HepG2 (cell line): Measurements from ENCODE around the gene TMEM129.

Source experiments
- CHD4 ChIP-seq: fragments of 200-600 bp; sonication (generic); IDR thresholded peaks from 2 replicates; pipeline ENCODE4 v1.7.0; 2017; ENCODE audit warnings: mild to moderate bottlenecking, low read length, borderline replicate concordance
- FOSL1 ChIP-seq: sonication (generic); formaldehyde crosslinking; IDR thresholded peaks from 2 replicates; pipeline ENCODE4 v1.9.0; 2021; ENCODE audit warnings: missing genetic modification reagents, borderline replicate concordance
- NFYC ChIP-seq: IDR thresholded peaks from 2 replicates; pipeline ENCODE4 v1.6.1; 2016; ENCODE audit warnings: missing genetic modification reagents, missing compliant biosample characterization
- THAP11 ChIP-seq: IDR thresholded peaks from 2 replicates; pipeline ENCODE4 v1.6.1; 2016; ENCODE audit warnings: missing biosample characterization, missing genetic modification reagents
- ZNF644 ChIP-seq: IDR thresholded peaks from 2 replicates; pipeline ENCODE4 v1.6.1; 2016; ENCODE audit warnings: low read depth
- ZNF766 ChIP-seq: sonication (generic); formaldehyde crosslinking; IDR thresholded peaks from 2 replicates; pipeline ENCODE4 v1.5.0; 2020; ENCODE audit warnings: missing genetic modification reagents, borderline replicate concordance
- TF ChIP-seq, protein P1 (sequence below): sonication (generic); formaldehyde crosslinking; IDR thresholded peaks from 2 replicates; pipeline ENCODE4 v1.4.0; 2020; ENCODE audit warnings: missing genetic modification reagents, borderline replicate concordance
- TF ChIP-seq, protein P2 (sequence below): sonication (generic); formaldehyde crosslinking; IDR thresholded peaks from 2 replicates; pipeline ENCODE4 v1.4.0; 2020; ENCODE audit warnings: missing genetic modification reagents
- TF ChIP-seq, protein P3 (sequence below): sonication (generic); formaldehyde crosslinking; IDR thresholded peaks from 2 replicates; pipeline ENCODE4 v1.5.0; 2020; ENCODE audit warnings: mild to moderate bottlenecking, missing genetic modification reagents, moderate library complexity
- TF ChIP-seq, protein P4 (sequence below): sonication (generic); formaldehyde crosslinking; IDR thresholded peaks from 2 replicates; pipeline ENCODE4 v1.5.1; 2020; ENCODE audit warnings: missing genetic modification reagents, mild to moderate bottlenecking, borderline replicate concordance

DNA sequence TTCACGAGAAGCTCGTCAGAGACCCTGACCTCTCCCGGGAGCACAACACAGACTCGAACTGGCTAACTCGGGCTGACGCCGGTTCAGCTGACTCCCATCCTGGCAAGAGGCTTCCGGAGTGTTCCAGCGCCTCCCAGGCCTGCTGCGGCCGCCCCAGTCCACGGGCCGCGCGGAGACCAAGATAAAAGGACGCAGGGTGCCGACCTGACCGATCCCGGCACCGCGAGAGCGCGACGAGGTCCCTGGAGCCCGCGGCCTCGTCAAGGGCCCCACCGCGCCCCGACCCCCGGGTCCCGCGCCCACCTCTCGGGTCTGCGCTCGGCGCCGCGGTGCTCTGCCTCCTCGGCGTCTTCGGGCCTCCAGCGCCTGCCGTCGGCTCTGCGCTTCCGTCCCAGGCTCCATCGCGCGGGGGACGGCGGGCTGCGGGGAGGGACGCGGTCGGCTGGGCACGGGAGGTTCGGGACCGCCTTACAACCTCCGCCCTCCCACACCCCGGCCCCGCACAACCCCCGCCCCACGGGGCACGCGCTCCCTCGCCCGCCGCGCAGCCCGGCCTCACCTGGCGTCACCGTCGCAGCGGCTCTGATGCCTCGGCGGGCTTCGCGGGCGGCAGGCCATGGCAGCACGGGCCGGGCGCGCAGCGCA lies 9.4 kb downstream of the TMEM129 start:
- TF ChIP-seq CHD4 (no peak), ZNF644 (CRISPR knock-in tag) (no peak), FOSL1 (CRISPR knock-in tag) (no peak), ZNF766 (CRISPR knock-in tag) (no peak), NFYC (CRISPR knock-in tag) (no peak), THAP11 (CRISPR knock-in tag) (no peak)
- TF ChIP-seq, protein P1, sequence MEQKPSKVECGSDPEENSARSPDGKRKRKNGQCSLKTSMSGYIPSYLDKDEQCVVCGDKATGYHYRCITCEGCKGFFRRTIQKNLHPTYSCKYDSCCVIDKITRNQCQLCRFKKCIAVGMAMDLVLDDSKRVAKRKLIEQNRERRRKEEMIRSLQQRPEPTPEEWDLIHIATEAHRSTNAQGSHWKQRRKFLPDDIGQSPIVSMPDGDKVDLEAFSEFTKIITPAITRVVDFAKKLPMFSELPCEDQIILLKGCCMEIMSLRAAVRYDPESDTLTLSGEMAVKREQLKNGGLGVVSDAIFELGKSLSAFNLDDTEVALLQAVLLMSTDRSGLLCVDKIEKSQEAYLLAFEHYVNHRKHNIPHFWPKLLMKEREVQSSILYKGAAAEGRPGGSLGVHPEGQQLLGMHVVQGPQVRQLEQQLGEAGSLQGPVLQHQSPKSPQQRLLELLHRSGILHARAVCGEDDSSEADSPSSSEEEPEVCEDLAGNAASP (CRISPR knock-in tag), result no peak
- TF ChIP-seq, protein P2, sequence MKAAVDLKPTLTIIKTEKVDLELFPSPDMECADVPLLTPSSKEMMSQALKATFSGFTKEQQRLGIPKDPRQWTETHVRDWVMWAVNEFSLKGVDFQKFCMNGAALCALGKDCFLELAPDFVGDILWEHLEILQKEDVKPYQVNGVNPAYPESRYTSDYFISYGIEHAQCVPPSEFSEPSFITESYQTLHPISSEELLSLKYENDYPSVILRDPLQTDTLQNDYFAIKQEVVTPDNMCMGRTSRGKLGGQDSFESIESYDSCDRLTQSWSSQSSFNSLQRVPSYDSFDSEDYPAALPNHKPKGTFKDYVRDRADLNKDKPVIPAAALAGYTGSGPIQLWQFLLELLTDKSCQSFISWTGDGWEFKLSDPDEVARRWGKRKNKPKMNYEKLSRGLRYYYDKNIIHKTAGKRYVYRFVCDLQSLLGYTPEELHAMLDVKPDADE (CRISPR knock-in tag), result no peak
- TF ChIP-seq, protein P3, sequence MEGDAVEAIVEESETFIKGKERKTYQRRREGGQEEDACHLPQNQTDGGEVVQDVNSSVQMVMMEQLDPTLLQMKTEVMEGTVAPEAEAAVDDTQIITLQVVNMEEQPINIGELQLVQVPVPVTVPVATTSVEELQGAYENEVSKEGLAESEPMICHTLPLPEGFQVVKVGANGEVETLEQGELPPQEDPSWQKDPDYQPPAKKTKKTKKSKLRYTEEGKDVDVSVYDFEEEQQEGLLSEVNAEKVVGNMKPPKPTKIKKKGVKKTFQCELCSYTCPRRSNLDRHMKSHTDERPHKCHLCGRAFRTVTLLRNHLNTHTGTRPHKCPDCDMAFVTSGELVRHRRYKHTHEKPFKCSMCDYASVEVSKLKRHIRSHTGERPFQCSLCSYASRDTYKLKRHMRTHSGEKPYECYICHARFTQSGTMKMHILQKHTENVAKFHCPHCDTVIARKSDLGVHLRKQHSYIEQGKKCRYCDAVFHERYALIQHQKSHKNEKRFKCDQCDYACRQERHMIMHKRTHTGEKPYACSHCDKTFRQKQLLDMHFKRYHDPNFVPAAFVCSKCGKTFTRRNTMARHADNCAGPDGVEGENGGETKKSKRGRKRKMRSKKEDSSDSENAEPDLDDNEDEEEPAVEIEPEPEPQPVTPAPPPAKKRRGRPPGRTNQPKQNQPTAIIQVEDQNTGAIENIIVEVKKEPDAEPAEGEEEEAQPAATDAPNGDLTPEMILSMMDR (CRISPR knock-in tag), result no peak
- TF ChIP-seq, protein P4, sequence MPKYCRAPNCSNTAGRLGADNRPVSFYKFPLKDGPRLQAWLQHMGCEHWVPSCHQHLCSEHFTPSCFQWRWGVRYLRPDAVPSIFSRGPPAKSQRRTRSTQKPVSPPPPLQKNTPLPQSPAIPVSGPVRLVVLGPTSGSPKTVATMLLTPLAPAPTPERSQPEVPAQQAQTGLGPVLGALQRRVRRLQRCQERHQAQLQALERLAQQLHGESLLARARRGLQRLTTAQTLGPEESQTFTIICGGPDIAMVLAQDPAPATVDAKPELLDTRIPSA (CRISPR knock-in tag), result peak; percentile 46; the same call in 1 of the 2 replicates
